Limb (tissue), 2 donors: ENCODE results near the gene PAXIP1.
A peak's percentile ranks its signal among the peaks of the same experiment; 100 is the strongest.
"Not testable (repeated sequence)": the region's sequence is repeated elsewhere in the genome, so short reads cannot be mapped to it uniquely, and the experiment has no call there.

Source experiments
- DNase-seq, 2 donors: peaks; one replicate each; pipeline ENCODE4 v3.0.0-alpha.2; 2016; ENCODE audit errors: extremely low spot score in 2 of 2

Gene PAXIP1

DNA sequence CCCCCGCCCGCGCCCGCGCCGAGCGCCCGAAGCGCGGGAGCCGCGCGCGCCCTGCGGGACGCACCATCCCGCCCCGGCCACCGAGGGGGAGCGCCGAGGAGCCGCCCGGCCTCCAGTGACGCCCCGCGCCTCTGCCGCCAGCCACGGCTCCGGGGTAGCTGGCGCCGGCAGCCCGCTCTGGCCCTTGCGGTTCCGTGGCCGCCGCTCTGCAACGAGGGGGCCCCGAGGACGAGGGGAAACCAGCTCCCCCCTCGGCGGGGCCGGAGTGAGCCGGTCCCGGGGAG is at the start of gene PAXIP1:
Gene PAXIP1, minus strand, starts transcription at position 33 of the 284 bp plus-strand sequence. CDS start 195 bp downstream, outside the sequence.
- DNase-seq = no peak

DNA sequence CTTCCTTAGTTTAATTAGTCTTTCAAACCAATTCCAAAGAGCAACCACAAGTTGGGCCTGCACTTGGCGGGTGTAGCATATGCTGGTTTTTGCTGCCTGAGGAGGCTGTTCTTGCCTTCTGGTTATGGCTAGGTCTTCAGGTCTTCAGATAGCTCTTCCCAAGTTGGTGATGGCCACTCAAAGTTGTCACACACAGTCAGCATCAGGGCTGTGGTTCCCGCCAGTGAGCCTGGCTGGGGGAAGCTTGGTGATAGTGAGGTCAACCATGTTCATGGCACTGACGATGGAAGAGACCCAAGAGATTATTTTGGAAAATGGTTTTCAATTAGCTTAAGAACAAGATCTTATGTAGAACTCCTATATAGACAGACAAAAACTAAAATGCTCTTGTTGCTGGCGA is 48.4 kb upstream of the PAXIP1 start:
- DNase-seq = no peak

GRCh38 chr7:155048006-155048405 is 45.1 kb upstream of the PAXIP1 start:
- no peak for DNase-seq

GRCh38 chr7:155043756-155044155 is 40.8 kb upstream of the PAXIP1 start:
- no peak for DNase-seq

DNA sequence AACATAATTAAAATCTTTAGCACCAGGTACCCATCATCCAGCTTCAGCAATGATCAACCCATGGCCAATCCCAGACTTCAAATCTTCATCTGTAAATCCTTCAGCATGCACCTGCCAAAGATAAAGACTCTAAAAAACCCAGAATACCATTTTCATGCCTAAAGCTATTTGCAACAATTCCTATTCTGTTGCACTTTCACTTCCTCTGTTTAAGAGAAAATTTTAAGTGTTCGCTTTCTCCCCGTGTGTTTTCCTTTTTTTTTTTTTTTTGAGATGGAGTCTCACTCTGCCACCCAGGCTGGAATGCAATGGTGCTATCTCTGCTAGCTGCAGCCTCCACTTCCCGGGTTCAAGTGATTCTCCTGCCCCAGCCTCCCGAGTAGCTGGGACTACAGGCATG is 35.4 kb upstream of the PAXIP1 start:
- no peak for DNase-seq

DNA sequence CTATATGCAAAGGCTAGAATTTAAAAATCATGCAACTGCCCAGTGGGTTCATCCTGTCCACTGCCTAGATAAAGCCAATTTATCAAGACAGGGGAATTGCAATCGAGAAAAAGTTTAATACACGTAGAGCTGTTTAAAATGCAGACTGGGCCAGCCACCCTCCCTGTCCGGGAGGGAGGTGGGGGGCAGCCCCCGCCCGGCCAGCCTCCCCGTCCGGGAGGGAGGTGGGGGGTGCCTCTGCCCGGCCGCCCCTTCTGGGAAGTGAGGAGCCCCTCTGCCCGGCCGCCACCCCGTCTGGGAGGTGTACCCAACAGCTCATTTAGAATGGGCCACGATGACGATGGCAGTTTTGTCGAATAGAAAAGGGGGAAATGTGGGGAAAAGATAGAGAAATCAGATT is 31.6 kb upstream of the PAXIP1 start:
- DNase-seq = not testable (repeated sequence)

GRCh38 chr7:155032978-155033377 is 30.1 kb upstream of the PAXIP1 start:
- DNase-seq = no peak

DNA sequence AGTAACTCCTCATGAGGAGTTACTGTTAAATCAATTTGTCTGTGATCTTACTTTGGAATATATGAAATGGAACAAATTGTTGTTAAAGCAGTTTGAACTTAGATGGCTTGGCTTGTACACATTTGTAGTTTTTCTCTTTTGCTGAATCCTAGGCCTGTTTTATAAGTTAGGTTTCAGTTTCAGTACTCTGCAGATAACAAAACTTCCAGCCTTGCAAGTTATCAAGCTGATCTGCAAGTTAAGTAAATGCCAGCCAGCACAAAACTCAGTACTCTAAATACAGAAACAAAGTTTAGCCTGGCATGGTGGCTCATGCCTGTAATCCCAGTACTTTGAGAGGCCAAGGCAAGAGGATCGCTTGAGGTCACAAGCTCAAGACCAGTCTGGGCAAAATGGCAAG is 25.0 kb upstream of the PAXIP1 start:
- no peak for DNase-seq

DNA sequence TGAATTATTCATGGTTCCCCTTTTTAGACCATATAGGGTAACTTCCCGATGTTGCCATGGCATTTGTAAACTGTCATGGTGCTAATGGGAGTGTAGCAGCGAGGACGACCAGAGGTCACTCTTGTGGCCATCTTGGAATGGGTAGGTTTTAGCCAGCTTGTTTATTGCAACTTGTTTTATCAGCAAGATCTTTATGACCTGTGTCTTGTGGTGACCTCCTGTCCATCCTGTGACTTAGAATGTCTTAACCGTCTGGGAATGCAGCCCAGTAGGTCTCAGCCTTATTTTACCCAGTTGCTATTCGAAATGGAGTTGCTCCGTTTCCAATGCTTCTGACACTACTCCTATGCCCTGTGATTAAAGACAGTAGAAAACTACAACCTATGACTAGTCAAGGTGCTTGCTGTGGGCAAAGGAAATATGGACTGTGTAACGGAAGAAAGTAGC is 18.8 kb upstream of the PAXIP1 start:
- DNase-seq = no peak

DNA sequence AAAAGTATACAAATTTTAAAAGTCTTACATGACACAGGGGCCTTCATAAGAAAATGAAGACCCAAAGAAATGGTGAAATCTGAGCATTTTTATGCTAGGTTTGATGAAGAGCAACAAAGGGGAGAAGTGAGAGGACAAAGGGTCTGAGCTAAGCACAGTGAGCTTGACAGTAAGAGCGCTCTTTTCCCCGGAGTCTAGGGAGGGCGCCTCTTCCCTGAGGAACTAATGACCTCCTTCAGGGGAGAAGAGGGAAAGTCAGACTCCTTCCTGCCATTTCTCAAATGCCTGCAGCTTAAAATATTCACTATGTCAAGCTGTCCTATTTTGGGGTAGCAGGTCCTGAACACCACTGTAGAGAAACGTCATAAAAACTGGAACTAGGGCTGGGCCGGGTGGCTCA is 18.1 kb upstream of the PAXIP1 start:
- no peak for DNase-seq

DNA sequence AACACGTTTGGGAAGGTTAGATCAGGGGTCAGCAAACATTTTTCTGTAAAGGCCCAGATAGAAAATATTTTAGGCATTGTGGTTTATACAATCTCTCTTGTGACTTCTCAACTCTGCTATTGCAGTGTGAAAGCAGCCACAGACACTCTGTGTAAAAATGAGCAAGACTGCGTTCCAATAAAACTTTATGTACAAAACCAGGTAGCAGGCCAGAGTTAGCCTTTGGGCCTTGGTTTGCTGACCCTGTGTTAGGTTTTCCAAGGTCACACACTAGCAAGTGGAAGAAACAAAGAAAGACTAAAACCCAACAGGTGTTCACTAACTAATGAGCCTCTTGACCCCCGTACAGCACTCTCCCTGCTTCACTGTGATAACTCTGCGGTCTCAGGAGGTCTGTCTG is 14.9 kb upstream of the PAXIP1 start:
- DNase-seq = no peak

- DNase-seq = no peak
These were observed 8.2 kb upstream of the PAXIP1 start for GRCh38 chr7:155011086-155011485.

DNA sequence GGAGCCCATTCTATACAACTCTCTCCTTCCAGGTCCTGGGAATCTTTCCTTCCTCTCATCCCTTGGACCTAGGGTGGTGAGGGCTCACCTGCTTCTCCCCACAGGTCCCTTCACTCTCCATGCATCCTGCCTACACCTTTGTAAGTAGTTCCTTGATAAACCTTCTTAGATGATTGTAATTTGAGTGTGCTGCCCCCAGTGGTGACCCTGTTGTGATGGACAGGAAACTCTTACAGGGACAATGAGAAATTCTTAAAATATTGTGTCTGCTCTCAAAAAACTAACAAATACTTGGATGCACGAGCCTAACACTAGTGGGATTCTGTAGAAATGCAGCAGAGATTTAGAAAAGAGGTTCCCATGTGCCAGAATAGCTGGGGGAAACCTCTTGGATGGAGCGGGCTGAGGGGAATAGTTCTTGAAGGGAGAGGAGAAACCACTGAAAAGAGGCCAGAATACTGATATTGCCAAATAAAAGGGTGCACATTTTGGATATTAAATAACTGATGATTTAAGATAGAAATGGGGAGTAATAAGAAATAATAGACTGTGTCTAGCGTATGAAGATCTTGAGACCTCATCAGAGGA is 6.7 kb upstream of the PAXIP1 start:
- DNase-seq = no peak

DNA sequence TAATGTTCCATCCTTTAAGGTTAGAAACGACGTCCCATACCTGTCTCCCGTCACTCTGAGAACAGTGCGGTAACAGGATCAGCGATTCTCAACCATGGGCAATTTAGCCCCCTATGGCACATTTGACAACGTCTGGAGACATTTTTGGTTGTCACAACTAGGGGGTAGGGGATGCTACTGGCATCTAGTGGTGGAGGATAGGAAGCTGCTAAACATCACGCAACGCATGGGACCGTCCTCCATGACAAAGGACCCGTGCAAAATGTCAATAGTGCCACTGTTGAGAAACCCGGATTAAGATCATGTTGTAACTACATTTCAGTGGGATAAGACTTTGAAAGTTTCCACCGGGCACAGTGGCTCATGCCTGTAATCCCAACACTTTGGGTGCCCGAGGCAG is 5.0 kb upstream of the PAXIP1 start:
- no peak for DNase-seq

DNA sequence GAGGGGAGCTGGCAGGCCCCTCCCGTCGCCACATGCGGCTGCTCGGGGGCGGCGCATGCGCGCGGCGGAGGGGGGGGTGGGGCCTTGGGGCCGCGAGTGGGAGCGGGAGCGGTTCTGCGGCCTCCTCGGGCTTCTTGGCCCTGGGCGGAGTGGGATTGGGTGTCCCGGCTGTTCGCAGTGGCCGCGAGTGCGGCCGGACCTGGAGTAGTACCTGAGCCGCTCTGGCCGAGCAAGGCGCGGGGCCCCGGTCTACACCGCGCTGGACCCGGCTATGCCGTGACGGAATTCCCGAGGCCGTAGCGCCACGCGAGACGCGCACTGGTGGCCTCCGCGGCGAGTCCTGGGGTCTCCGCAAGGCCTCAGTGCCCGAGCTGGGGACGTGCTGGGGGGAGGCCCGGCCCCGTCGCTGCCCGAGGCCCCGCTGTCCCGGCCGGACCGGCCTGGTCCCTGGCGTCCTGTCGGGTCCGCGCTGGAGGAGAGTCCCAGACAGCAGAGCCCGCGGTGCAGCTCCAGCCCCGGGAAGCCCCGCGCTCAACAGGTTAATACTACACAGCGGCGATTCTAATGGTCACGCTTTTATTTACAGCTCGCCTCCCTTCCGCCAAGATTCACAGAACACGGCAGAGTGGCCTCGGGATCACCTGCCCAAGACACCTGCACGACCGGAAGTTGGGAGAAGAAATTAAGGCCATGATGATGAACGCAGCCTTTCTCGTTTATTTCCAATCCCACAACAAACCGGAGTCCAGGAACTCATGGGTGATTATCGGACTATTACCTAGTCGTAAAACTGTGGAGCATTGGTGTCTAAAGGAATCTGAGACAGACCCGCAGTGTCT is 671 bp upstream of the PAXIP1 start:
- peak; percentile 80 to 94 for DNase-seq

- peak; percentile 12 to 76 for DNase-seq
These were observed 373 bp downstream of the PAXIP1 start for GRCh38 chr7:155002411-155003091.

GRCh38 chr7:155001756-155002410 is 1.0 kb downstream of the PAXIP1 start:
- peak in 1 of 2 donors; percentile 2 for DNase-seq

DNA sequence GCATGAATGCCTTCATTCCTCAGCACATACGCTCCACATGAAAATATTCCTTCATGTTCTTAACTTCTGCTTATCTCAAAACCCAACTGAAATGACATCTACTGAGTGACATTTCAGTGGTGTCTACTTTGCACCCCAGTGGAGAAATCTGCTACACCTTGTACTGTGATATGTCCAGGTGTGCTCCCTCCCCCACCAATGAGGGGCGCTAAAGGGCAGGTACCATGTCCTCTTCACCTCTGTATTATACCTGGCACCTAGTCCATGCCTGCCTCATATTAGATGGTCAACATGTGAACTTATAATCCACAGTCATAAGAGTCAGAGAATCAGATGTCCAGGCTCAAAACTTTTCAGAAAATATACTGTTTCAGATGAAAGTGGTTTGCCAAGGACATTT is 2.1 kb downstream of the PAXIP1 start:
- DNase-seq = no peak

- DNase-seq = no peak
These were observed 4.4 kb downstream of the PAXIP1 start for GRCh38 chr7:154998481-154998880.

DNA sequence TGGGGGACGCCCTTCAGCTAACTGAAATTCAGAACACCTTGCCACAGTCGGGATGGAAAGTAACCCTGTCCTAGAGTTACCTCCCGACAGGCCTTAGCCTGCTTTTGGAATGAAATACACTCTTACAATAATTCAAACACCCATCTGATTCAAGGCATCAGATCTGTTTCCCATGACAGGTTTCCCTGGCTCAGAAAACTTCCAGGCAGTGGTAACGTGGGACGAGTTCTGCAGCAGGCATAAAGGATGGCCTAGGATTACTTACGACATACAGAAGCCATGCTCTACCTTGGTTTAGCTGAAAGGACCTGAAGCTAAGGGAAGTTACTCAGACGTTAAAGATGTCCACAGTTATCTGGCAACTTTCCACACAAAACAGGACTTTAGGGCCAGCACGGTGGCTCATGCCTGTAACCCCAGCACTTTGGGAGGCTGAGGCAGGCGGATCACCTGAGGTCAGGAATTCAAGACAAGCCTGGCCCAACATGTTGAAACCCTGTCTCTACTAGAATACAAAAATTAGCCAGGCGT is 5.0 kb downstream of the PAXIP1 start:
- no peak for DNase-seq

- no peak for DNase-seq
These were observed 6.2 kb downstream of the PAXIP1 start for GRCh38 chr7:154996756-154997155.

DNA sequence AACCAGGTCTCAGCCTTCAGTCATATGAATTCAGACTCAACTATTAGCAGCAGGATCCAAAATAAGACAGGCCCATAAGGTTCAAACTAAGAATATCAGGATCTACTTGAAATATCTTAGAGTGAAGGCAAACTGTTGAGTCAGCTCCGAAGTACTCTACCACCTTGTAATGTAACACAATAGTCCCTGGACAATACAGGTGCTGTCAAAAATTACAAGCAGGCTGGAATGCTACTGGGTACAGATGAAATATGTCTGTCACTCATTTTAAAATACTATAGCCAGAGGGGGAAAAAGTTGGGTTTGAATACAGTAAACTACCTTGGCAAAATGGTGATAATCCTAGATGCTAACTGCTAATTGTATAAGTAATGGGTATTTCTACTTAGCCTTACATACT is 6.8 kb downstream of the PAXIP1 start:
- no peak for DNase-seq
